B cell (primary cell): ENCODE measurements around the gene ACIN1. TPM values are rescaled to one million over a fixed set of nuclear protein-coding genes. Genes with fewer than 3 reads are reported as not detected.
A peak's percentile ranks its signal among the peaks of the same experiment; 100 is the strongest.

Source experiments
- ATAC-seq: fragments of 200-7000 bp; cut with Tn5 transposase; one replicate; pipeline ENCODE4 v1.10.0; 2021; ENCODE audit warnings: low read depth, mild to moderate bottlenecking, moderate number of reproducible peaks, moderate library complexity
- CTCF ChIA-PET: fragments of 350-600 bp; sonication (Branson Sonifier 250); formaldehyde crosslinking; loops from one replicate; lab custom pipeline; 2021; ENCODE audit warnings: antibody characterized with exemption, inconsistent platforms; lab: Charles Lee
- POLR2A ChIA-PET: fragments of 350-600 bp; sonication (Branson Sonifier 250); formaldehyde crosslinking; loops from one replicate; lab custom pipeline; 2021; ENCODE audit warnings: antibody characterized with exemption; lab: Charles Lee
- DNase-seq: peaks from one replicate; pipeline ENCODE4 v3.0.0; 2013
- H2AFZ ChIP-seq: 2 replicates; pipeline ENCODE4 v1.6.1; 2012; ENCODE audit warnings: mild to moderate bottlenecking, low read depth, low read length; ENCODE audit not compliant: insufficient read depth, poor library complexity, severe bottlenecking
- H3K27ac ChIP-seq, 2 donors: 1 replicate in 1 of 2; 2 replicates in 1 of 2; pipeline ENCODE4 v1.5.1; 2012 to 2013; ENCODE audit warnings: low read length in 2 of 2, mild to moderate bottlenecking in 2 of 2, moderate library complexity in 1 of 2
- H3K27me3 ChIP-seq, 4 experiments: fragments of 200-600 bp in 1 of 4; sonication (generic) in 1 of 4; replicated peaks in 1 of 4; 1 replicate in 2 of 4; 2 replicates in 2 of 4; pipeline versions ENCODE4 v1.6.1 to v1.7.0; 2013 to 2016; ENCODE audit warnings: low read length in 3 of 4, mild to moderate bottlenecking in 2 of 4, mixed read lengths in 1 of 4, moderate library complexity in 1 of 4; ENCODE audit not compliant: insufficient read depth in 4 of 4, control insufficient read depth in 3 of 4; ENCODE audit errors: control extremely low read depth in 1 of 4
- H3K36me3 ChIP-seq, 2 experiments: replicated peaks in 1 of 2; 1 replicate in 1 of 2; 2 replicates in 1 of 2; pipeline versions ENCODE4 v1.6.1 to v1.7.1; 2013; ENCODE audit warnings: low read length in 1 of 2; ENCODE audit not compliant: insufficient read depth in 2 of 2, control insufficient read depth in 1 of 2; ENCODE audit errors: control extremely low read depth in 1 of 2, extremely low read depth in 1 of 2
- H3K4me1 ChIP-seq, 2 donors: fragments of 200-600 bp in 1 of 2; sonication (generic) in 1 of 2; 1 replicate in 1 of 2; 2 replicates in 1 of 2; pipeline versions ENCODE4 v1.5.1 to v1.6.1; 2013 to 2017; ENCODE audit warnings: low read length in 2 of 2; ENCODE audit not compliant: control insufficient read depth in 2 of 2, insufficient read depth in 2 of 2
- H3K4me2 ChIP-seq: replicated peaks from 2 replicates; pipeline ENCODE3; 2012; ENCODE audit warnings: mild to moderate bottlenecking, low read depth, low read length; ENCODE audit not compliant: poor library complexity, severe bottlenecking
- H3K4me3 ChIP-seq, 5 experiments: fragments of 200-600 bp in 1 of 5; sonication (generic) in 1 of 5; 1 replicate in 3 of 5; 2 replicates in 2 of 5; pipeline versions ENCODE4 v1.5.1 to v1.7.0; 2011 to 2016; ENCODE audit warnings: low read length in 4 of 5, mild to moderate bottlenecking in 4 of 5, low read depth in 2 of 5, control low read depth in 1 of 5, moderate library complexity in 1 of 5; ENCODE audit not compliant: insufficient read depth in 1 of 5; ENCODE audit errors: control extremely low read depth in 1 of 5, extremely low read depth in 1 of 5
- H3K79me2 ChIP-seq: fragments of 200-600 bp; sonication (generic); one replicate; pipeline ENCODE4 v1.6.0; 2016; ENCODE audit warnings: low read length; ENCODE audit not compliant: control insufficient read depth, insufficient read depth
- H3K9ac ChIP-seq: fragments of 200-600 bp; sonication (generic); 2 replicates; pipeline ENCODE4 v1.6.1; 2017; ENCODE audit warnings: mild to moderate bottlenecking, low read length, moderate library complexity
- H3K9me3 ChIP-seq, 3 donors: one replicate each; pipeline versions ENCODE4 v1.6.1 to v1.7.1; 2013; ENCODE audit warnings: low read length in 2 of 3; ENCODE audit not compliant: control insufficient read depth in 2 of 3, insufficient read depth in 1 of 3; ENCODE audit errors: control extremely low read depth in 1 of 3
- H4K20me1 ChIP-seq: 2 replicates; pipeline ENCODE4 v1.6.0; 2012; ENCODE audit warnings: mild to moderate bottlenecking, low read length; ENCODE audit not compliant: insufficient read depth, control insufficient read depth, poor library complexity, severe bottlenecking
- H3K27ac Mint-ChIP-seq: one replicate; pipeline ENCODE4 v1.8.0; 2021; ENCODE audit warnings: mixed read lengths
- H3K27me3 Mint-ChIP-seq: one replicate; pipeline ENCODE4 v1.8.0; 2021; ENCODE audit warnings: mixed read lengths
- H3K4me1 Mint-ChIP-seq: one replicate; pipeline ENCODE4 v1.8.0; 2021; ENCODE audit warnings: mixed read lengths
- H3K4me3 Mint-ChIP-seq: one replicate; pipeline ENCODE4 v1.8.0; 2021; ENCODE audit warnings: mixed read lengths
- H3K9me3 Mint-ChIP-seq: one replicate; pipeline ENCODE4 v1.8.0; 2022; ENCODE audit warnings: mixed read lengths; ENCODE audit not compliant: insufficient read depth
- EZH2 ChIP-seq: IDR thresholded peaks from 2 replicates; pipeline ENCODE4 v1.6.1; 2012; ENCODE audit warnings: borderline replicate concordance, low read depth, mild to moderate bottlenecking, moderate library complexity, low read length; ENCODE audit not compliant: insufficient read depth, poor library complexity, severe bottlenecking
- WGBS: methylation state at CpG from one replicate; pipeline ENCODE4 v1.1.5; 2013; ENCODE audit warnings: missing lambda C conversion rate; ENCODE audit not compliant: insufficient coverage; 5-methylcytosine and 5-hydroxymethylcytosine counted together
- intact Hi-C: fragments of 100-400 bp; cut with micrococcal nuclease; formaldehyde crosslinking; loops from one replicate; pipeline ENCODE4 v1.10.0; 2022
- polyA plus RNA-seq: library from polyadenylated mRNA; depleted of rRNA; stranded (reverse); fragments of >200 nt; gene quantifications from 2 replicates; pipeline ENCODE4 v1.2.3, GENCODE V29; 2012
- total RNA-seq, 2 donors: library from RNA; stranded (reverse); fragments of 120-200 nt in 1 of 2; gene quantifications; 1 replicate in 1 of 2; 2 replicates in 1 of 2; pipeline versions ENCODE4 v1.2.3 to v1.2.4, GENCODE V29; 2013 to 2022
- TF ChIP-seq, protein P1 (sequence below): fragments of 200-600 bp; IDR thresholded peaks from one replicate; pipeline ENCODE4 v1.8.0; 2022; ENCODE audit warnings: antibody characterized with exemption, mild to moderate bottlenecking

ACIN1 gene
- total and polyA plus RNA-seq, 2 donors (not counting 1 experiment from before 2014, with no cell fraction given) = 178 to 359 TPM

DNA sequence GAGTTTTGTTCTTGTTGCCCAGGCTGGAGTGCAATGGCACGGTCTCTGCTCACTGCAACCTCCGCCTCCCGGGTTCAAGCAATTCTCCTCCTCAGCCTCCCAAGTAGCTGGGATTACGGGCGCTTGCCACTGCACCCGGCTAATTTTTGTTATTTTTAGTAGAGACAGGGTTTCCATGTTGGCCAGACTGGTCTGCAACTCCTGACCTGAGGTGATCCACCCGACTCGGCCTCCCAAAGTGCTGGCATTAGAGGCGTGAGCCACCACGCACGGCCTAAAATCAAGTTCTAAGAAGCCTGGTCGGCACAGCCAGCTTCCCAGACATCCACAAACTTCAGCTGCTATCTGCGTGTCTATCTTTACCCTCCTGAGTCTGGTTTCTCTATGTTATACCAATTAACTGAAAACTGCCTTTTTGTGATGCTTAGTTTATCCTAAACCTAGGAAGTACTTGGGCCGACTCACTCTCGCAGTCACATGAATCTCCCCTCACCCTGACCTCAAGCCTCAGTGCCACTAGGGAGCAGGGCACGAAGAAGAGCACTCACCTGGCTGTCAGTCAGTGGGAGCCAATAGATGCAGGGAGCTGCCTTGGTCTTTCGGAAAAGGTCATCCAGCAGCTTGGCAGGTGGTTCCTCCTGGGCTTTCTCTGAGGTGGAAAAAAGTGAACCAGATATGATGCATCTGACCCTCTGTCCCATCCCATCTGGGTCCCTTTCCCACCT is 34.2 kb downstream of the ACIN1 start:
- Histone ChIP-seq H4K20me1 (peaks cover 34% of the 10 kb centered on the region), H3K4me2 (no peak overlapping the region), H3K36me3 (peaks cover 5 to 66% of the 10 kb centered on the region in 2 experiments), H3K9ac (no peak overlapping the region), H3K27ac (no peak overlapping the region), H2AFZ (no peak overlapping the region), H3K9me3 (no peaks in the 10 kb centered on the region), H3K4me1 (peaks cover 10 to 21% of the 10 kb centered on the region in 2 donors), H3K4me3 (no peak overlapping the region), H3K79me2 (peaks cover 14% of the 10 kb centered on the region), H3K27me3 (peaks cover 0 to 6% (median 0%) of the 10 kb centered on the region in 4 experiments)
- H3K27ac Mint-ChIP-seq = peak overlapping the region; percentile 32
- intact Hi-C loops = no loop called here
- H3K4me3 Mint-ChIP-seq = no peak overlapping the region
- WGBS = 97% methylated on average over 12 of the region's 17 CpGs
- DNase-seq (no peak), ATAC-seq (no peak)
- H3K4me1 Mint-ChIP-seq = peaks cover 17% of the 10 kb centered on the region
- ChIA-PET POLR2A (interaction anchor here (0.6 kb wide), 1 partner anchor 107 kb away, joined by 3 read pairs; no protein-coding TSS in a partner anchor), CTCF (interaction anchor here (0.9 to 19.1 kb wide), 10 partner anchors 8 to 131 kb away, joined by 3 to 1134 read pairs (median 4); partner anchors contain the start of gene AJUBA)
- no peaks in the 10 kb centered on the region for H3K27me3 Mint-ChIP-seq
- TF ChIP-seq EZH2 = no peak
- TF ChIP-seq, protein P1, sequence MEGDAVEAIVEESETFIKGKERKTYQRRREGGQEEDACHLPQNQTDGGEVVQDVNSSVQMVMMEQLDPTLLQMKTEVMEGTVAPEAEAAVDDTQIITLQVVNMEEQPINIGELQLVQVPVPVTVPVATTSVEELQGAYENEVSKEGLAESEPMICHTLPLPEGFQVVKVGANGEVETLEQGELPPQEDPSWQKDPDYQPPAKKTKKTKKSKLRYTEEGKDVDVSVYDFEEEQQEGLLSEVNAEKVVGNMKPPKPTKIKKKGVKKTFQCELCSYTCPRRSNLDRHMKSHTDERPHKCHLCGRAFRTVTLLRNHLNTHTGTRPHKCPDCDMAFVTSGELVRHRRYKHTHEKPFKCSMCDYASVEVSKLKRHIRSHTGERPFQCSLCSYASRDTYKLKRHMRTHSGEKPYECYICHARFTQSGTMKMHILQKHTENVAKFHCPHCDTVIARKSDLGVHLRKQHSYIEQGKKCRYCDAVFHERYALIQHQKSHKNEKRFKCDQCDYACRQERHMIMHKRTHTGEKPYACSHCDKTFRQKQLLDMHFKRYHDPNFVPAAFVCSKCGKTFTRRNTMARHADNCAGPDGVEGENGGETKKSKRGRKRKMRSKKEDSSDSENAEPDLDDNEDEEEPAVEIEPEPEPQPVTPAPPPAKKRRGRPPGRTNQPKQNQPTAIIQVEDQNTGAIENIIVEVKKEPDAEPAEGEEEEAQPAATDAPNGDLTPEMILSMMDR = no peak
- H3K9me3 Mint-ChIP-seq = no peaks in the 10 kb centered on the region
